Natural killer cell treated with Interleukin-12 subunit alpha and Interleukin-12 subunit beta and Interleukin-15 and Interleukin-18, amount 100 ng/mL, for 72 hours (primary cell): ENCODE results near the gene GAPDHS. TPM values are rescaled to one million over a fixed set of nuclear protein-coding genes. Genes with fewer than 3 reads are reported as not detected.

Experiments
- ATAC-seq, 2 donors: fragments of 150-1000 bp; cut with Tn5 transposase in 1 of 2; sonication (Bioruptor Pico), chemical (Tn5 transposase) in 1 of 2; 2 replicates each; pipeline ENCODE4 v1.10.0; 2021
- DNase-seq: peaks from one replicate; pipeline ENCODE4 v3.0.0; 2022; ENCODE audit warnings: low spot score
- H3K27ac Mint-ChIP-seq, 2 donors: 1 replicate in 1 of 2; 2 replicates in 1 of 2; pipeline ENCODE4 v1.8.0; 2022; ENCODE audit warnings: mixed read lengths in 2 of 2, mild to moderate bottlenecking in 1 of 2, moderate library complexity in 1 of 2
- H3K27me3 Mint-ChIP-seq, 2 donors: 1 replicate in 1 of 2; 2 replicates in 1 of 2; pipeline ENCODE4 v1.8.0; 2022; ENCODE audit warnings: mixed read lengths in 2 of 2
- H3K36me3 Mint-ChIP-seq: one replicate; pipeline ENCODE4 v1.8.0; 2022; ENCODE audit warnings: mixed read lengths
- H3K4me1 Mint-ChIP-seq, 2 donors: 1 replicate in 1 of 2; 2 replicates in 1 of 2; pipeline ENCODE4 v1.8.0; 2022; ENCODE audit warnings: low read depth in 2 of 2, mixed read lengths in 2 of 2, mild to moderate bottlenecking in 1 of 2
- H3K4me3 Mint-ChIP-seq: one replicate; pipeline ENCODE4 v1.8.0; 2022; ENCODE audit warnings: mixed read lengths
- H3K9me3 Mint-ChIP-seq: 2 replicates; pipeline ENCODE4 v1.8.0; 2022; ENCODE audit warnings: mixed read lengths
- total RNA-seq, 2 donors: library from RNA; stranded (reverse); gene quantifications; one replicate each; pipeline ENCODE4 v1.2.3, GENCODE V29; 2022

The GAPDHS gene
- total RNA-seq, 2 donors from 2014 or later = not detected

GRCh38 chr19:35534803-35535480 is 1.7 kb downstream of the GAPDHS start:
- H3K27me3 Mint-ChIP-seq = peaks cover 11 to 17% of the 10 kb centered on the region in 2 donors
- no peaks in the 10 kb centered on the region for H3K9me3 Mint-ChIP-seq
- ATAC-seq = no peak
- no peak for DNase-seq
- H3K4me1 Mint-ChIP-seq = peaks cover 13 to 18% of the 10 kb centered on the region in 2 donors
- no peak overlapping the region for H3K4me3 Mint-ChIP-seq
- H3K27ac Mint-ChIP-seq = no peak overlapping the region
- H3K36me3 Mint-ChIP-seq = no peaks in the 10 kb centered on the region

- Mint-ChIP-seq H3K27me3 (no peaks in the 10 kb centered on the region), H3K4me1 (peaks cover 5 to 12% of the 10 kb centered on the region in 2 donors), H3K36me3 (no peaks in the 10 kb centered on the region), H3K4me3 (no peak overlapping the region), H3K9me3 (no peaks in the 10 kb centered on the region), H3K27ac (no peak overlapping the region)
- DNase-seq (no peak), ATAC-seq (no peak)
Observed at GRCh38 chr19:35539314-35539713, 6.1 kb downstream of the GAPDHS start.

GRCh38 chr19:35539850-35540249 is 6.6 kb downstream of the GAPDHS start:
- H3K4me3 Mint-ChIP-seq = no peak overlapping the region
- no peaks in the 10 kb centered on the region for H3K9me3 Mint-ChIP-seq
- H3K4me1 Mint-ChIP-seq = peaks cover 11 to 18% of the 10 kb centered on the region in 2 donors
- ATAC-seq = no peak
- H3K27me3 Mint-ChIP-seq = no peaks in the 10 kb centered on the region
- no peaks in the 10 kb centered on the region for H3K36me3 Mint-ChIP-seq
- no peak overlapping the region for H3K27ac Mint-ChIP-seq
- no peak for DNase-seq

- no peaks in the 10 kb centered on the region for H3K36me3 Mint-ChIP-seq
- H3K4me3 Mint-ChIP-seq = no peak overlapping the region
- H3K27me3 Mint-ChIP-seq = no peaks in the 10 kb centered on the region
- DNase-seq (no peak), ATAC-seq (no peak)
- peaks cover 12 to 19% of the 10 kb centered on the region in 2 donors for H3K4me1 Mint-ChIP-seq
- no peak overlapping the region for H3K27ac Mint-ChIP-seq
- no peaks in the 10 kb centered on the region for H3K9me3 Mint-ChIP-seq
Observed at GRCh38 chr19:35540356-35540927, 7.2 kb downstream of the GAPDHS start.

GRCh38 chr19:35542209-35542608 is 9.0 kb downstream of the GAPDHS start:
- Mint-ChIP-seq H3K27me3 (no peaks in the 10 kb centered on the region), H3K4me1 (peaks cover 20 to 22% of the 10 kb centered on the region in 2 donors)

GRCh38 chr19:35543280-35544109 is 10.2 kb downstream of the GAPDHS start:
- Mint-ChIP-seq H3K4me1 (peaks cover 20 to 23% of the 10 kb centered on the region in 2 donors), H3K36me3 (no peaks in the 10 kb centered on the region), H3K4me3 (no peak overlapping the region), H3K9me3 (no peaks in the 10 kb centered on the region), H3K27me3 (no peaks in the 10 kb centered on the region), H3K27ac (no peak overlapping the region)
- DNase-seq = no peak
- no peak for ATAC-seq

More at GRCh38 chr19:35542209-35542608, 9.0 kb downstream of the GAPDHS start:
- H3K27ac Mint-ChIP-seq = no peak overlapping the region
- no peak overlapping the region for H3K4me3 Mint-ChIP-seq
- no peaks in the 10 kb centered on the region for H3K36me3 Mint-ChIP-seq
- DNase-seq = no peak
- ATAC-seq = no peak
- no peaks in the 10 kb centered on the region for H3K9me3 Mint-ChIP-seq

GRCh38 chr19:35544110-35544802 is 11.0 kb downstream of the GAPDHS start:
- peaks cover 25 to 29% of the 10 kb centered on the region in 2 donors for H3K4me1 Mint-ChIP-seq
- peak overlapping the region; percentile 94 for H3K4me3 Mint-ChIP-seq
- H3K9me3 Mint-ChIP-seq = no peaks in the 10 kb centered on the region
- no peak for ATAC-seq
- no peak for DNase-seq
- H3K27ac Mint-ChIP-seq = peak overlapping the region; percentile 85 to 88
- H3K27me3 Mint-ChIP-seq = no peaks in the 10 kb centered on the region
- no peaks in the 10 kb centered on the region for H3K36me3 Mint-ChIP-seq

- Mint-ChIP-seq H3K27ac (peak within 1 kb of the TSS; percentile 85 to 88), H3K4me1 (peaks cover 27 to 29% of the 10 kb centered on the region in 2 donors), H3K9me3 (no peaks in the 10 kb centered on the region), H3K4me3 (peak within 1 kb of the TSS; percentile 94), H3K27me3 (no peaks in the 10 kb centered on the region), H3K36me3 (no peaks in the 10 kb centered on the region)
- DNase-seq = peak; percentile 91
- ATAC-seq = peak; percentile 89 to 93
Observed at GRCh38 chr19:35545001-35545854, 12.0 kb downstream of the GAPDHS start, which contains the start of gene TMEM147. Gene TMEM147 (plus strand): TSS chr19:35545626. CDS start chr19:35545740, 114 bp downstream.

- Mint-ChIP-seq H3K36me3 (no peaks in the 10 kb centered on the region), H3K4me1 (peaks cover 27 to 28% of the 10 kb centered on the region in 2 donors)
Observed at GRCh38 chr19:35545855-35546381, 12.7 kb downstream of the GAPDHS start.

GRCh38 chr19:35546532-35546931 is 13.3 kb downstream of the GAPDHS start:
- H3K27ac Mint-ChIP-seq = peak overlapping the region; percentile 85 to 88
- no peaks in the 10 kb centered on the region for H3K27me3 Mint-ChIP-seq
- H3K4me3 Mint-ChIP-seq = peak overlapping the region; percentile 94
- no peaks in the 10 kb centered on the region for H3K36me3 Mint-ChIP-seq
- peaks cover 27 to 28% of the 10 kb centered on the region in 2 donors for H3K4me1 Mint-ChIP-seq
- ATAC-seq = no peak
- no peaks in the 10 kb centered on the region for H3K9me3 Mint-ChIP-seq
- DNase-seq = no peak

More at GRCh38 chr19:35545855-35546381, 12.7 kb downstream of the GAPDHS start:
- H3K9me3 Mint-ChIP-seq = no peaks in the 10 kb centered on the region
- H3K27me3 Mint-ChIP-seq = no peaks in the 10 kb centered on the region
- peak; percentile 84 to 86 for ATAC-seq
- DNase-seq = peak; percentile 75
- H3K4me3 Mint-ChIP-seq = peak overlapping the region; percentile 94
- H3K27ac Mint-ChIP-seq = peak overlapping the region; percentile 85 to 88

GRCh38 chr19:35549174-35549788 is 16.0 kb downstream of the GAPDHS start:
- Mint-ChIP-seq H3K4me1 (peaks cover 27% of the 10 kb centered on the region in 2 donors), H3K9me3 (no peaks in the 10 kb centered on the region), H3K27me3 (peaks cover 0 to 6% of the 10 kb centered on the region in 2 donors), H3K4me3 (no peak overlapping the region), H3K27ac (no peak overlapping the region), H3K36me3 (no peaks in the 10 kb centered on the region)
- ATAC-seq (no peak), DNase-seq (no peak)

- Mint-ChIP-seq H3K36me3 (no peaks in the 10 kb centered on the region), H3K27ac (no peak overlapping the region), H3K4me1 (peaks cover 20 to 23% of the 10 kb centered on the region in 2 donors), H3K27me3 (peaks cover 0 to 11% of the 10 kb centered on the region in 2 donors), H3K4me3 (no peak overlapping the region), H3K9me3 (no peaks in the 10 kb centered on the region)
- ATAC-seq (no peak), DNase-seq (no peak)
Observed at GRCh38 chr19:35549879-35550523, 16.7 kb downstream of the GAPDHS start.
